ACC112 (cell line): ENCODE measurements around the gene HBM.
"Not testable (repeated sequence)": the region's sequence is repeated elsewhere in the genome, so short reads cannot be mapped to it uniquely, and the experiment has no call there.

ENCODE experiments used
- H2AFZ ChIP-seq: fragments of 200-600 bp; sonication (generic); one replicate; pipeline ENCODE4 v1.6.0; 2017; ENCODE audit warnings: antibody characterized with exemption, low read length; ENCODE audit not compliant: unreplicated experiment
- H3K27ac ChIP-seq: fragments of 200-600 bp; sonication (generic); 2 replicates; pipeline ENCODE4 v1.5.1; 2014; ENCODE audit warnings: low read depth, mild to moderate bottlenecking, antibody characterized with exemption, low read length, moderate library complexity
- H3K27me3 ChIP-seq: fragments of 200-600 bp; sonication (generic); 2 replicates; pipeline ENCODE4 v1.6.1; 2014; ENCODE audit warnings: mild to moderate bottlenecking, antibody characterized with exemption, low read length, moderate library complexity, mixed read lengths; ENCODE audit not compliant: insufficient read depth
- H3K36me3 ChIP-seq: fragments of 200-600 bp; sonication (generic); 2 replicates; pipeline ENCODE4 v1.6.1; 2016; ENCODE audit warnings: mild to moderate bottlenecking, antibody characterized with exemption, low read length, moderate library complexity, mixed read lengths; ENCODE audit not compliant: insufficient read depth
- H3K4me1 ChIP-seq: fragments of 200-600 bp; sonication (generic); one replicate; pipeline ENCODE4 v1.6.1; 2016; ENCODE audit warnings: low read length, mixed read lengths; ENCODE audit not compliant: insufficient read depth, unreplicated experiment, control insufficient read depth
- H3K4me3 ChIP-seq: fragments of 200-600 bp; sonication (generic); 2 replicates; pipeline ENCODE4 v1.5.1; 2014; ENCODE audit warnings: mild to moderate bottlenecking, low read depth, low read length
- H3K79me2 ChIP-seq: fragments of 200-600 bp; sonication (generic); one replicate; pipeline ENCODE4 v1.6.0; 2016; ENCODE audit warnings: low read length; ENCODE audit not compliant: control insufficient read depth, unreplicated experiment, insufficient read depth

The HBM gene

GRCh38 chr16:165539-166374, at the start of gene HBM:
Gene HBM (plus strand): TSS chr16:165978. CDS start chr16:165998, 20 bp downstream.
- peaks cover 46% of the 10 kb centered on the region for H3K27me3 ChIP-seq
- H3K36me3 ChIP-seq: no peaks in the 10 kb centered on the region
- H2AFZ ChIP-seq: no peak within 1 kb of the TSS
- H3K79me2 ChIP-seq: no peaks in the 10 kb centered on the region
- H3K4me1 ChIP-seq: no peaks in the 10 kb centered on the region
- H3K27ac ChIP-seq: no peak within 1 kb of the TSS
- peak within 1 kb of the TSS; percentile 3; the same call in 1 of the 2 replicates for H3K4me3 ChIP-seq

DNA sequence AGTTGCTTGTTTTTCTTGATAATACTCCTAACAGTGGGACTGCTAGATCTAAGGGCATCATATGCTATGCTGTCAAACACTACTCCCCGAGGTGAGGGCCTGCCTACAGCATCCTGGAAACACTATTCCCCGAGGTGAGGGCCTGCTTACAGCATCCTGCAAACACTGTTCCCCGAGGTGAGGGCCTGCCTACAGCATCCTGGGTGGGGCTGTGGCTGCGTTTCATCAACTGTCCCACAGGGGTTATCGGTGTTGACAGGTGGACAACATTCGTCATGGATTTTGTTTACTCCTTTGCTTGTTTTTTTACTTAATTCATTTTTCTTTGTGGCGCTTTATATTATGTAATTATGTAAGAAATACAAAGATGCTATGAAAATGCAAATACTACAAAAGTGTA, 49.8 kb upstream of the HBM start:
- no peak overlapping the region for H3K27ac ChIP-seq
- peaks cover 5% of the 10 kb centered on the region for H3K79me2 ChIP-seq
- no peak overlapping the region for H2AFZ ChIP-seq
- H3K36me3 ChIP-seq: peaks cover 19% of the 10 kb centered on the region
- H3K4me3 ChIP-seq: no peak overlapping the region
- peaks cover 33% of the 10 kb centered on the region for H3K4me1 ChIP-seq
- no peaks in the 10 kb centered on the region for H3K27me3 ChIP-seq

GRCh38 chr16:117379-118365, 48.1 kb upstream of the HBM start:
- Histone ChIP-seq H3K4me1 (peaks cover 24% of the 10 kb centered on the region), H3K79me2 (peaks cover 5% of the 10 kb centered on the region), H3K36me3 (peaks cover 11% of the 10 kb centered on the region; the same call in 1 of the 2 replicates), H3K27me3 (no peaks in the 10 kb centered on the region), H2AFZ (no peak overlapping the region), H3K4me3 (no peak overlapping the region), H3K27ac (no peak overlapping the region)

DNA sequence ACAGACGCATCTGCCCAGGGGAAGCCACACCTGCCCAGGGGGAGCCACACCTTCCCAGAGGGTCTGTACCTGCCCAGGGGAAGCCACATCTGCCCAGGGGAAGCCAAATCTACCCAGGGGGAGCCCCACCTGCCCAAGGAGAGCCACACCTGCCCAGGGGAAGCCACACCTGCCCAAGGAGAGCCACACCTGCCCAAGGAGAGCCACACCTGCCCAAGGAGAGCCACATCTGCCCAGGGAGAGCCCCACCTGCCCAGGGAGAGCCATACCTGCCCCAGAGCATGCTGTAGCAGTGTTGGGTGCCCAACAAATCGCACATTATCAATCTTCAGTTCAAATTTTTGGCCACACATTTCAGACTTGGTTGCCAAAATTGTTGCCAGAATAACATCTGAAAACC, 46.9 kb upstream of the HBM start:
- Histone ChIP-seq H3K4me1 (peaks cover 12% of the 10 kb centered on the region), H3K79me2 (peaks cover 5% of the 10 kb centered on the region), H3K4me3 (no peak overlapping the region), H3K36me3 (peaks cover 11% of the 10 kb centered on the region; the same call in 1 of the 2 replicates), H2AFZ (no peak overlapping the region), H3K27me3 (no peaks in the 10 kb centered on the region), H3K27ac (no peak overlapping the region)

DNA sequence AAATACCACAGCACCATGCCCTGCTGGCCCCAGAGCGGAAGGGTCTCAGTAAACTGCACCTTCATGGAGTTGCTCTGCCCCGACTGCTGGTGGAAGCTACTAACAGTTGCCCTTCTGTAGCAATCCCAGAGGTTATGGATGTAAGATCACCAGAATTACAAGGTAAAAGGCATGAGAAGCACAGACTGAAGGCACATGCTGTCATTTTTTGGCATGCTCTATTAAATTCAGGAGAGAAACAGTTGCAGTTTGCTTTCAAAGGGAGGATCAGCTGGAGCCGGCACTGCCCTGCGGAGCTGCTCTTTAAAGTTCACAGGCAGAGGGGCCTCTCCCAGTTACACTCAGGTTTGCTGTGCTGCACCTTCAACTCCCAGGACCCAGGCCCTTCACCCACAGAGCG, 46.5 kb upstream of the HBM start:
- H3K4me1 ChIP-seq: peaks cover 8% of the 10 kb centered on the region
- no peak overlapping the region for H3K27ac ChIP-seq
- peaks cover 5% of the 10 kb centered on the region for H3K79me2 ChIP-seq
- H3K27me3 ChIP-seq: no peaks in the 10 kb centered on the region
- H2AFZ ChIP-seq: no peak overlapping the region
- no peak overlapping the region for H3K4me3 ChIP-seq
- H3K36me3 ChIP-seq: peaks cover 11% of the 10 kb centered on the region; the same call in 1 of the 2 replicates

GRCh38 chr16:119835-120491, 45.8 kb upstream of the HBM start:
- no peak overlapping the region for H2AFZ ChIP-seq
- peaks cover 11% of the 10 kb centered on the region; the same call in 1 of the 2 replicates for H3K36me3 ChIP-seq
- H3K79me2 ChIP-seq: peaks cover 5% of the 10 kb centered on the region
- H3K27ac ChIP-seq: no peak overlapping the region
- H3K4me1 ChIP-seq: peaks cover 5% of the 10 kb centered on the region
- H3K27me3 ChIP-seq: no peaks in the 10 kb centered on the region
- no peak overlapping the region for H3K4me3 ChIP-seq

DNA sequence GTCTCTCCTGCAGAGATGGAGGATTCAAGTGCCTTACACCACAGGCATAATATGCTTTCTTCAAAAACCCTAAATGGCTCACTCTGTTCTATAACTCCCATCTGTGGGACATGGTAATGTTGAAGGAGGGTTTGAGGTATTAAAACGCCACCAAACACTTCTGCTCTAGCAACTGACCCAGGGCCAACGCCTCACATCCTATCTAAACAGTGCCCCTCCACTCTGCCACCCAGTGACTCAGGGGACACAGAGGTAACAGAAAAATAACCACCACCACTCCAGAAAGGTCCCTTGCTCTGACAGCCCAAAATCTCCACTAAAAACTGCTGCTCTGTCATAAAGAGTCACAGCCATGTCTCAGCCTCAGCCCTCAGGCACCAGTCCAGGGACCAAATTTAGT, 45.0 kb upstream of the HBM start:
- Histone ChIP-seq H3K4me1 (peaks cover 5% of the 10 kb centered on the region), H3K36me3 (peaks cover 11% of the 10 kb centered on the region; the same call in 1 of the 2 replicates), H3K27me3 (no peaks in the 10 kb centered on the region), H3K79me2 (peaks cover 5% of the 10 kb centered on the region), H3K4me3 (no peak overlapping the region), H2AFZ (no peak overlapping the region), H3K27ac (no peak overlapping the region)

DNA sequence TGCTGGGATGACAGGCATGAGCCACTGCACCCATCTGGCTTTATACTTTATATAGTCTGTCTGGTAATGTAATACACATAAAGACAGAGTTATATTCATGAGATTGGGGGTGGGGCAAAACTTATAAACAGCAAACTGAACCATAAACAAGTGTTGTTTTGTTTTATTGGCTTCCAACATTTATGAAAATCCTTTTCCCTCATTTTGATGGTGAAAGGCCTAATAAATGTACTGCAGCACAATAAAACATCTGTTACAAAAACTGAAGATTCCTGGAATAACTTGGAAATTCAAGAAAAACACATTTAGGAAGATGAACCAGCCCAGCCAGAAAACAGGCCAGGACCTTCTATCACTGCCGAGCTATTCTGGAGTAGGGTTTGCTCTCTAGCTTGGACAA, 43.4 kb upstream of the HBM start:
- no peak overlapping the region for H3K4me3 ChIP-seq
- peaks cover 5% of the 10 kb centered on the region for H3K4me1 ChIP-seq
- no peak overlapping the region for H3K27ac ChIP-seq
- peaks cover under 1% of the 10 kb centered on the region; the same call in 1 of the 2 replicates for H3K36me3 ChIP-seq
- no peak overlapping the region for H2AFZ ChIP-seq
- peaks cover 10% of the 10 kb centered on the region for H3K79me2 ChIP-seq
- H3K27me3 ChIP-seq: no peaks in the 10 kb centered on the region

DNA sequence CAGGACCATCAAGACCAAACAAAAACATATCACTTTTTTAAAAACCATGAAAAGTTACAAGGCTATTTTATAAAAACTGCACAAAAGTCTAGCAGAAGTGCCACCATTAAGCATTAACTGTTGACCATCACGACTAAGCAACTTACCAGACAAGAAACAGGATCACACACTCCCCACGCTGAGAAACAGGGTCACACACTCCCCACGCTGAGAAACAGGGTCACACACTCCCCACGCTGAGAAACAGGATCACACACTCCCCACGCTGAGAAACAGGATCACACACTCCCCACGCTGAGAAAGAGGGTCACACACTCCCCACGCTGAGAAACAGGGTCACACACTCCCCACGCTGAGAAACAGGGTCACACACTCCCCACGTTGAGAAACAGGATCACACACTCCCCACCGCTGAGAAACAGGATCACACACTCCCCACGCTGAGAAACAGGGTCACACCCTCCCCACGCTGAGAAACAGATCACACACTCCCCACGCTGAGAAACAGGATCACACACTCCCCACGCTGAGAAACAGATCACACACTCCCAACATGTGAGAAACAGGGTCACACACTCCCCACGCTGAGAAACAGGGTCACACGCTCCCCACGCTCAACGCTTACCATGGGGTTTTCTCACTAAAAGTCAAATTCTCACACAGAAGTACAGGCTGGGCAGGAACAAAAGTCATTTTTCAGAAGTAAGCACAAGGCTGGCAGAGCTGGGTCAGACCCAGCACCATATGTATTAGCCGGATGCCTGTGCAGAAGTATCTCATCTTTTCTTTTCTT, 42.0 kb upstream of the HBM start:
- H3K4me3 ChIP-seq, H3K27me3 ChIP-seq, H3K36me3 ChIP-seq, H3K27ac ChIP-seq, H2AFZ ChIP-seq, H3K4me1 ChIP-seq: not testable (repeated sequence)
- peaks cover 11% of the 10 kb centered on the region for H3K79me2 ChIP-seq
